NCI-H1417 (cell line): Measurements from ENCODE around the gene TRAPPC5.
A peak's percentile ranks its signal among the peaks of the same experiment; 100 is the strongest.

ENCODE experiments used
- DNase-seq, 3 experiments: peaks; one replicate each; lab custom pipeline; 2025; lab: John Stamatoyannopoulos, UW

The TRAPPC5 gene

DNA sequence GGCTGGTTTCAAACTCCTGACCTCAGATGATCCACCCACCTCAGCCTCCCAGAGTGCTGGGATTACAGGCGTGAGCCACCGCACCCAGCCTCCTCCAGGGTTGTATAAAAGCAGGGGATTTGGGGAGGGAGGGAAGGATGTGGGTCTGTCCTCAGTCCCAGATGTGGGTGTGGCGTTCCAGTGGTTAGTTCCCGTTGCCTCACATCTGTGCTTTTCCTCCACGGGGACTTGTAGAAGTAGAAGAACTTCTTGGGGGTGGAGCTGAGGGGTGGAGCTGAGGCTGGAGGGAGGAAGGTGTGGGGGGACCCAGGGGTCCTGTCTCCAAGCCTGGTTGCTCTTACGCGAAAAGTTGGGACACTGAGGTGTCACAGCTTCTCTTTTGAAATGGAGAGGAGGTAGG is 4.3 kb upstream of the TRAPPC5 start:
- no peak for DNase-seq

GRCh38 chr19:7676854-7677253 is 3.8 kb upstream of the TRAPPC5 start, which contains the start of gene MCEMP1:
Gene MCEMP1, plus strand, starts transcription at chr19:7677090. Its CDS starts 31 bp downstream, at chr19:7677121.
- no peak for DNase-seq

GRCh38 chr19:7677669-7678311 is 2.8 kb upstream of the TRAPPC5 start:
- DNase-seq = no peak

DNA sequence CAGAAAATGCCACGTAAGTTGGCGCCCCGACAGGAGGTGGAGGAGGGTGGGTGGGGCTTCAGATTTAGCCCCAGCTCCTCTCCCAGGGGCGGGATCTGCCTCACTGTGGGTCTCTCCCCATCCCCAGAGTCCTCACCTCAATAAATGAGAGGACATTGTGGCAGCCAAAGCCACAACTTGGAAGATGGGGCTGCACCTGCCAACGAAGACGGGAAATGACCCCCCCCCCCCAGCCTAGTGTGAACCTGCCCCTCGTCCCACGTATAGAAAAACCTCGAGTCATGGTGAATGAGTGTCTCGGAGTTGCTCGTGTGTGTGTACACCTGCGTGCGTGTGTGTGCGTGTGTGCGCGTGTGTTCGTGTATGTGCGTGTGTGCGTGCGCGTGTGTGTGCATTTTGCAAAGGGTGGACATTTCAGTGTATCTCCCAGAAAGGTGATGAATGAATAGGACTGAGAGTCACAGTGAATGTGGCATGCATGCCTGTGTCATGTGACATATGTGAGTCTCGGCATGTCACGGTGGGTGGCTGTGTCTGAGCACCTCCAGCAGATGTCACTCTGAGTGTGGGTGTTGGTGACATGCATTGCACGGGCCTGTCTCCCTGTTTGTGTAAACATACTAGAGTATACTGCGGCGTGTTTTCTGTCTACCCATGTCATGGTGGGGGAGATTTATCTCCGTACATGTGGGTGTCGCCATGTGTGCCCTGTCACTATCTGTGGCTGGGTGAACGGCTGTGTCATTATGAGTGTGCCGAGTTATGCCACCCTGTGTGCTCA is 1.5 kb upstream of the TRAPPC5 start:
- DNase-seq = peak in 2 of 3 experiments; percentile 46 to 74

DNA sequence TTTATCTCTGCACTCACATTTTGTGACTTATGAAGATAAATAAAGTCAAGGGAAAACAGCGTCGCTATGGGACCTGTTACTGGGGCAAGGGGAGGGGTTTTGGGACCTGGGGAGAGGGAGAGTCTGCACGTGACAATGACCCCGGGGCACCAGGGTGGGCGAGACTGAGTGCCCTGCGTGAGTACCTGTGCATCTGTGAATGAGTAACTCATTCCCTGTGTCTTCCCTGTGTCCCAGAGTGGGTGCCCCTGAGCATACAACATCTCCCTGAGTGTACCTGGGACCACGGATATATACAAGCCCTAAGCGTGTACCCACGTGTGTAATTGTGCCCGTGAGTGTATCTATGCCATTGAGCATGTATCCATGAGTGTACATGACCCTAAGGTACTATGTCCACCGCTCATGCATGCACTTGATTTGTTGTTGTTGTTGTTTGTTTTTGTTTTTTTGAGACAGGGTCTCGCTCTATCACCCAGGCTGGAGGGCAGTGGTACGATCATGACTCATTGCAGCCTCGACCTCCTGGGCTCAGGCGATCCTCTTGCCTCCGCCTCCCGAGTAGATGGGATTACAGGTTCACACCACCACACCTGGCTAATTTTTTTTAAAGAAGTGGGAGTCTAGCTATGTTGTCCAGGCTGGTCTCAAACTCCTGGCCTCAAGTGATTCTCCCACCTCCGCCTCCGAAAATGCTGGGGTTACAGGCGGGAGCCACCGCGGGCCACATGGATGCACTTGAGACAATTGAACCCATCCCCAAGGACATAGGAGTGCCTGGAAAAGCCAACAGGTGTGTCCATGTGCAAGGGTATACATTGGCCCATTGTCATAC is 645 bp upstream of the TRAPPC5 start:
- DNase-seq = no peak

DNA sequence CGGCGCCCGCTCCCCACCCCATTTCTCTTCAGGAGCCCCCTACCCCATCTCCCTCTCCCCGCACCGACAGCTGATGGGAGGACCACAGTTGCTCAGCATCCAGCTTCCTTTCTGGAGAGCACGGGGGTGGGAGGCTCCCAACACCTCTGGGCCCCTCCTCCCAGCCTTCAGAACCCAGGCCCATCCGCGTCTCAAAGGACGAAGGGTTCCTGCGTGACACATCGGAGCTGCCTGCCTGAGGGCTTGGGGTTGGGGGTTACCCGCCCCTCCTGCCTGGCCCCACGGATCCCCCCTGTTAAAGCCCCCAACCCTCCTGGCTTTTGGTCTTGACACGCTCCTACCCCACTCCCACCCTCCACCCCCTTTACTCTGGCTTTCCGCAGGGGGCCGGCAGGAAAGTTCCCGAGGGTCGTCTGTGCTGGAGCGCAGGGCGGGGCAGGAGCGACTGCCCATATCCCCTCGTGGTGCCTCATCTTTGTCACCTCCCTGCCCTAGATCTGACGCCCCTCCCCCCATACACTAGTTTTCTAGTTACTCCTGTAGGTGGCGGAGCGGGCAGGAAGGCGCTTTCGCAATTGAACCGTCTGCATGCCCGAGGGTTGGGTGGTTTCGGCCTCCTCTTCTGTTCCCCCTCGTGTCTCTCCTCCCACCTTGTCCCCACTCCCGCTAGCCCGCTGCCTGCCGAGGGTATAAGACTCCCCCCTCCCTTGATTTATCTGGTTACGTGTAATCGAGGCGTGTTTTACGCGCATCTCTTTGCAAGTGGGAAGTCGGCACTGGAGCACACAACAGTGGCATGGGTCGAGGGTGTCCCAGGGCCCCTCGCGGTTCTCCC is 924 bp downstream of the TRAPPC5 start:
- peak in 1 of 3 experiments; percentile 10 for DNase-seq

DNA sequence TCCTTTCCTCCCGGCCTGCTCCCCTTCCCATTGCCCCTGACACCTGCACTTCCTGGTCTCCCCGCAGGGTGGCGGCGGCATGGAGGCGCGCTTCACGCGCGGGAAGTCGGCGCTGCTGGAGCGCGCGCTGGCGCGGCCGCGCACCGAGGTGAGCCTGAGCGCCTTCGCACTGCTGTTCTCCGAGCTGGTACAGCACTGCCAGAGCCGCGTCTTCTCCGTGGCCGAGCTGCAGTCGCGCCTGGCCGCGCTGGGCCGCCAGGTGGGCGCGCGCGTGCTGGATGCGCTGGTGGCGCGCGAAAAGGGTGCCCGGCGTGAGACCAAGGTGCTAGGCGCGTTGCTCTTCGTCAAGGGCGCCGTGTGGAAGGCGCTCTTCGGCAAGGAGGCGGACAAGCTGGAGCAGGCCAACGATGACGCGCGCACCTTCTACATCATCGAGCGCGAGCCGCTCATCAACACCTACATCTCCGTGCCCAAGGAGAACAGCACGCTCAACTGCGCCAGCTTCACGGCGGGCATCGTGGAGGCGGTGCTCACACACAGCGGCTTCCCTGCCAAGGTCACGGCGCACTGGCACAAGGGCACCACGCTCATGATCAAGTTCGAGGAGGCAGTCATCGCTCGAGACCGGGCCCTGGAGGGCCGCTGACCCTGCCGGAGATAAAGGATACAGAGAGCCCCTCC is 1.7 kb downstream of the TRAPPC5 start:
- DNase-seq = no peak

DNA sequence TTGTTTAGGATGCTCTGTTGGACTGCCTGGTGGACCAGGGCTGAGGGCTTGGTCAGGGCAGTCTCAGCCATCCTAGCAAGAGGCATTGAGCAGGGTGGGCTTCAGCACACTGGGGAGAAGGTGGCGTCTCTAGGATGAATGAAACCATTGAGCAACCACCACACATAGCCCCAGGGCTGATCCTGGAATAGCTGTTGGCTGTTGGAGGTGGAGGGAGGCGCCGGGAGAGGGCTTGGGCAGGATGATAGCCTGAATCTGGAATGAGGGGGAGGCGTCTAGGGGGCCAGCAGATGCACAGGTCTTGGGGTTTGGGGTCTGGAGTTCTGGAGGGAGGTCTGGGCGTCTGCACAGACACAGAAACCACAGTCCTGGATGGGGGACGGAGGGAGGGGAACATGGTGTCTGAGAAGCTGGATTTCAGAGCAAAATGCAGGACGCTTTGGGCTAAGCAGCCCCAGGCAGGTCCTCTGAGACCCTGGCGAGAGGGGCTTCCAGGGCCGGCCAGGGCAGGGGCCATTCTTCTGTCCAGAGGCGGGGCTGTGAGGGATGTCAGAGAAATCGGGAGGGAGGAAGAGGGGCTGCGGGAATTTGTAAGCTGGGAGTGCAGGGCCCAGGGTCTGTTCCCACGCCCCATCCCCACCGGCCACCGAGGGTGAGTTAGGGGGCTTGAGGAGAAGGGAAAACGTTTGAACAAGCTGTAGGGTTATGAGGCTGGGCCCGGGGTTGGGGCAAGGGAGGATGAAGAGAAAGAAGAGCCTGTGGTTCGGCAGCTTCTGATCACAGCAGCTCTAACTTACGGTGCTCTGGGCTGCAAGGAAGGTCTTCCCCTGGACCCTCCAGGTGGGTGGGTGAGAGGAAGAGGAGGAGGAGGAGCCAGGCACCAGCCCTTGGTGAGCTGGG is 5.2 kb downstream of the TRAPPC5 start:
- DNase-seq = no peak

- no peak for DNase-seq
Measured at GRCh38 chr19:7687177-7687576, 6.5 kb downstream of the TRAPPC5 start.

GRCh38 chr19:7689165-7689564 is 8.5 kb downstream of the TRAPPC5 start:
- no peak for DNase-seq

DNA sequence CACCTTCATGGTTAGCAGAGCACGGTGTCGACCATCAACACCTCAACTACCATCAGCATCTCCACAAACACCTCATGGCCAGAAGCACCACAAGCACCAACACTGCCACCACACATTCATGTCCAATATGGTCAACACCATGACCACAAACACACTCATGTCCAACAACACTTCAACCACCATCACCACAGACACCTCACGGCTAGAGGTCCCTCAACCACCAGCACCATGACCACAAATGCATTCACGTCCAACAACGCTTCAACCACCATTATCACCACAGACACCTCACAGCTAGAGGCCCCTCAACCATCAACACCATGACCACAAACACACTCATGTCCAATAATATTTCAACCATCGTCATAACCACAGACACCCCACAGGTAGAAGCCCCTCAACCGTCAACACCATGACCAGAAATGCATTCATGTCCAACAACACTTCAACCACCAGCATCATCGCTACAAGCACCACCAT is 10.2 kb downstream of the TRAPPC5 start:
- DNase-seq = no peak

DNA sequence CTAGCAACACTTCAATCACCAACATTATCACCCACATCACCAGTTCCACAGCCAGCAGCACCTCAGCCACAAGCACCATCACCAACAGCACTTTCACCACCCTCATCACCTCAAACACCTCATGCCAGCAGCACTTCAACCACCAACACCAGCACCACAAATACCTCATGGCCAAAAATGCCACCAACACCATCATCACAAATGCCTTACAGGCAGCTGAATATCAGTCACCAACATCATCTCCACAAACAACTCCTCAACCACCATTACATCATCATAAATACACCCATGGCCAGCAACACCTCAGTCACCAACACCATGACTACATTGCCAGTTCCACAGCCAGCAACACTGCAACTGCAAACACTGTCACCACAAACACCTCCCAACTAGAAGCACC is 10.9 kb downstream of the TRAPPC5 start:
- no peak for DNase-seq

DNA sequence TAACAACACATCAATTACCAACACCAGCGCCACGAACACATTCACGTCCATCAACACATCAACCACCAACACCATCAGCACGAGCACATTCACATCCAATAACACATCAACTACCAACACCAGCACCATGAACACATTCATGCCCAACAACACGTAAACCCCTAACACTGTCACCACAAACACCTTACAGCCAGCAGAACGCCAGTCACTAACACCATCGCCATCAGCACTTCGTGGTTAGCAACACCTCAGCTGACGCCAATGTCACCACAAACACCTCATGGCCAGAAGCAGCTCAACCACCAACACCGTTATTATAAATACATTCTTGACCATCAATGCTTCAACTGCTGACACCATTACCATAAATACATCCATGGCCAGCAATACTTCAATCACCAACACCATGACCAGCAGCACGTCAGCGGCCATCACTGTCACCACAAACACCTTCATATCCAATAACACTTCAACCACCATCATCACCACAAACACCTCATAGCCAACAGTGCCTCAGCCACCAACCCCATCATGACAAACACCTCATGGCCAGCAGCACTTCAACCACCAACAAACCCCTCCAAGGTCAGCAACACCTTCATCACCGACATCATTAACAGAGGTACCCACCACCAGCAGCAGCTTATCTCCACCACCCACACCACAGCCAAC is 11.9 kb downstream of the TRAPPC5 start:
- no peak for DNase-seq

DNA sequence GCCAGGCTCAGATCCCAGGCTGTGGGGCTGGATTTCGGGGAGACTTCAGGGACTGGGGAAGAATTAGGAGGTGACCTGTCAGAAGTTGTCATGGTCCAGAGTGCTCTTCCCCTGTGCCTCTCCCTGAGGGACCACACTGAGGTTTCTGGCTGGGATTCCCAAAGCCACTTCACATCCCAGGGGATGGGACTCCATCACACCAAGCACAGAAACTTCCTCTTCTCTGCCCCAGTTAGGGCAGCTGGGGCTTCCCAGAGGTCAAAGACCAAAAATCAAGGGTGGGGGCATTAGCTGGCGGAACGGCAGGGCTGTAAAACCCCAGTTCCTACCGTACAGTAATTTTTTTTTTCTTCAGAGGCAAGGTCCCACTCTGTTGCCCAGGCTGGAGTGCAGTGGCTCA is 13.9 kb downstream of the TRAPPC5 start:
- no peak for DNase-seq

- no peak for DNase-seq
Measured at GRCh38 chr19:7697721-7698287, 17.2 kb downstream of the TRAPPC5 start.

DNA sequence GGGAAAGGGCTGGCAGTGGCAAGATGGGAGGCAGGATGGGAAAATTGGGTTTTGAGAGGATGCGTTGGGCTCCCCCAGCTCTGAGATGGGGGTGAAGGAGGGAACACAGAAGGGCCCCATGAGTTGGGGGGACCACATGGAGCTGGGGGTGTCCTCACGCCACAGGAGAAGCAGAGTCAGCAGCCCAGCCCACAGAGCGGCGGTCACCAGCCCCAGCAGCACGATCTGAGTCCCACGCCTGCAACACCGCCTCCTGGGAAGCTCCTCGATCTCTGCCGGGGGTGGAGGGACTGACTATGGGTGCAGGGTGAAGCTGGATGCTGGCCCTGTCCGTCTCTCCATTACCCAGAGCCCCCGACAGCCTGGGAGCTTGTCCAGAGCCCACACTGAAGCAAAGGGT is 17.9 kb downstream of the TRAPPC5 start:
- DNase-seq = no peak

DNA sequence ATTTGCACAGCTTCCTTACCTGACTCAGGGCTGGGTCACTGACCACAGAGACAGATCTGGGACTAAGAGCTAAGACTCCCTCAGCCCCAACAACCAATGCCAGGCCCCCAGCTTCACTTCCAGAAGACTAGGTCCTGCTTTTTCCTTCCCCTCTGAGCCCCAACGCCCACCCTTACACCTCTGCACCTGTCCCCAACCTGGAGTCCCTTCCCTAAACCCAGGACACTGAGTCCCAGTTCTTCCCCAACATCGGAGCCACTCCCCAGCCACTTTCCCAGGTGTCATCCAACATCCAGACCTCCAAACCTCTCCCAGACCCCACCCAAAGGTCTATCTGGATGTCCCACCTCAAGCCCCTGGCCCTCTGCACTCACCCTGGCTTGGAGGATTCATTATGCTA is 18.4 kb downstream of the TRAPPC5 start:
- DNase-seq = no peak

DNA sequence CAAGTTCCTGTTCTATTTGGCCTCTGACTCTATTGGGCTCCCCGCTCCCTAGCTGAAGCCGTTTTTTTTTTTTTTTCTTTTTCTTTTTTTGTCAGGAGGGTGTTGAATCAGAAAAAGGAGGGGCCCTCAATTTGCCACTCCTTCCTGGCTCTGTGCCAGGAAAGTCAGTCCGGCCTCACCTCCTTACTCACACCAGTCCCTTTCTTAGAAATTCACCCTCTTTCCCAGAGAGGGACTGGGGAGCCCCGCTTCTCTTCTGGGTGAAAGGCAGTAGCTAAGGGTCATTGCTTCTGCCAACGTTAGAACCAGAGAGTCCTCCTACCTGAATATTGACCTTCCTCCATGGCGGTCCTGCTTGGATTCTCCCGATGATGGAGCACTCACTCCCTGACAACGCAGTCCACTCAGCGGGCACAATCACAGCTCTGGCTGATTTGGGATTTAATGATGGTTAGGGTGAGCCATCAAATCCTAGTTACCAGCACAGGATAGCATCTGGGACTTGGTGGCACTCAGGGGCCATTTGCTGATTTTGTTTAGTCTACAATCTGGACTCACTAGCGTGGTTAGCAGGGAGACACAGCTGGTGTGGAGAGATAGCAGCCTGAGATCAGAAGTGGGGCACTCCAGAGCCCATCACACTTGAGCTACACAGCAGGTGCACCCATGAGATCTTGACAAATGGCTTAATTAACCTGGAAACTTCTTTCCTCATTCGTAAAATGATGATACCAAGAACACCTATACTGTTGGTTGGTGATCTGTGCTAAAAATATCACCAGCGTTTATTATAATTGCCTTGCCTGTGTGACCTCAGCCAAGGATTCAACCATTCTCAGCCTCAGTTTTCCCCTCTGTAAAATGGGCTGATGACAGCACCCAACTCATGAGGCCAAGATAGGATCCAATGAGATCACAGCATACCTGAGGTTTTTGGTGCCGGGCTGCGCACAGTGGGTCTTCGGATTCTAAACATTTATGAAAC is 19.1 kb downstream of the TRAPPC5 start:
- peak in 1 of 3 experiments; percentile 21 for DNase-seq
